VCaP (cell line): ENCODE measurements around the gene PKP4.
"Not testable (repeated sequence)": the region's sequence is repeated elsewhere in the genome, so short reads cannot be mapped to it uniquely, and the experiment has no call there.

Experiments used
- H3K27ac ChIP-seq: fragments of 450-650 bp; 2 replicates; pipeline ENCODE4 v1.5.1; 2017
- CTCF ChIP-seq: fragments of 450-650 bp; conservative IDR thresholded peaks from 2 replicates; pipeline ENCODE4 v1.5.1; 2017; ENCODE audit warnings: mild to moderate bottlenecking, moderate library complexity

Gene PKP4

DNA sequence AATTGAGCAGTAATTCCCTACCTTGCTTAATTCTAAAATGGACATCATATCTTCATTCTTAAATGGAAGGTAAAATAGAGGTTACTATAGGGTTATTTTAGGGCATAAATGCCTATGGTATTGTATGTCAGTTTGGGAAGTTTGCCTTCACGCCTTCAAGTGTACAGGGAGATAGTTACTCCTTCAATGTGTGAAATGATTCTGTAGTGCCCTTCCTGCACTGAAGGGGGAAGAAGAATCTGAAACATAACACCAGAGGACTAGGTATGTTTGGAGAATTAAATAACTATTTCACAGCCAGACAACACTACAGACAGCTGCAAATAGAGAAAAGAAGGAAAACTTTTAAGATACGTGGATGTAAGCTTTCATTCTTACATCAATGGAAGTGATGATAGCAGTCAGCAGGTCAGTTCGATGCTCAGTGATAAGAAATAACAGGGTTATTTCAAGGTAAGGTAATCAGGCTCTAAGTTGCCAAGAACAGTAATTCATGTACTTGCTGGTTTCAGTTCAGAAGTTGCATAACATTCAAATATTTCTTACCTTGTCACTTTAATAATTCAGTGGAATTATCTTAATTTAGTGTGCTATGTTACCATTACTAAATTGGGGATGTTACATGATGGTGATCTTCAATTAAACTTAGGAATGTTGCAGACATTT, 4.0 kb downstream of the PKP4 start:
- no peak overlapping the region for H3K27ac ChIP-seq
- TF ChIP-seq CTCF: no peak

DNA sequence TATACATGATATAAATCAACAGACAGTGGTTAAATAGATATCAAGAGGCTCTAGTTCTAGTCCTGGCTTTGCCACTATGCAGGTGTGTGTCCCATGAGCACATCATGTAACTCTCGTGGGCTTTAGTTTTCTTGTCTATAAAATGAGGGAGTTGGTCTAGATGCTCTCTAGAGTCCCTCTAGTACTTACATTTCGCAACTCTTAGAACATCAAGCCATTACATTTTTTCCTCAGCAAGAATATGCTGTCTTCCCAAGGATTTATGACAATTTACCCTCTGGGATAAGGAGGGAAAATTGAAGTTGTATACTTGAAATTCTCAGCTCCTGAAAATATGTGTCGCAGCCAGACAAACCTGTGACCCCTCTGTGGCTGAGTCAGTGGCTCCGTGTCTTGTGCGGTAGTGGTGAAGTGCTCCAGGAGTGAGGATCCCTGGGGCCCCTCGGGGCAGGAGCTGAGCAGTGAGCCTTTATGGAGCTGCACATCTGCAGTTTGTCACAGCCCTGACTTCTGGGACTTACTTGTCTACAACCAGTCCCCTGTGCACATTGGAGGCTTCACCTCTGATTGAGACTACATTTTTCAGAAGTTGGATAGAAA, 6.8 kb downstream of the PKP4 start:
- TF ChIP-seq CTCF: no peak

DNA sequence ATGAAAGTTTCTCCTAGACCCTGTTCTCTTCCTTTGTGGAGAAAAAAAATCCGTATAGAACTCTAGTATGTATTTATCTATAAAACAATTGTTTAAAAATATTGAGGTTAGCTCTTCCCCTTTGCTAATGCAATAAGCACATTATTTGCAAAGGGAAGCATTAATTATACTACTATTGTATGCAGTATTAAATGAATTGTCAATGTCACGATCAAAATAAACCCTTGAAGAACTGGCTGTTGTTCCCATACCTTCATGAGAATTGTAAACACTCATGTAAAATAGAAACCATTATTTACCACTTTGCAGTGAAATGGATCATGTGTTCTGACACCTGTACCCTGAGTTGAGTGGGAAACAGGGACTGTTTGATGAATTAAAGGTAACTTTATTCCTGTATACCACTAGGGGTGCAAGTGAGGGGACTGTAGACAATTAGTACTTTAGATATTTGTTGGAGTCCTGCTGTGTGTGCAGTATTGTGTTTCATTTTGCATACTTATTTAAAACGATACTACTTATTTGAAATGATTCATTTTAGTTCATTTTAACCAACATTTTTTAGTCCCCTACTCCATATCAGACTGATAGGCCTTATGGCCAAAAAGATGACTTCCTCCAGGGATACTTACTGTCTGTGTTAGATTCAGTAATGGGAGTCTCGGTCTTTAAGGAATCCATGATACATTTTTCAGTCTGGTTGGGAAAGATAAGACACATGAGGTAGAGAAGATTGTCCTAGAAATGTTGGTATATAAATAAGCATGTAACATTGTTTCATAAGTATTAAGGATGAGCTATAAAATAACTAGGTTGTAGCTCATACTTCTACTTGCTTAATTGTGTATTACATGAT, 7.9 kb downstream of the PKP4 start:
- TF ChIP-seq CTCF: peak; percentile 62

More for the DNA sequence above, 6.8 kb downstream of the PKP4 start:
- H3K27ac ChIP-seq: no peak overlapping the region

GRCh38 chr2:158467248-158467647, 10.5 kb downstream of the PKP4 start:
- no peak for TF ChIP-seq CTCF
- no peak overlapping the region for H3K27ac ChIP-seq

More for the DNA sequence above, 7.9 kb downstream of the PKP4 start:
- H3K27ac ChIP-seq: no peak overlapping the region

DNA sequence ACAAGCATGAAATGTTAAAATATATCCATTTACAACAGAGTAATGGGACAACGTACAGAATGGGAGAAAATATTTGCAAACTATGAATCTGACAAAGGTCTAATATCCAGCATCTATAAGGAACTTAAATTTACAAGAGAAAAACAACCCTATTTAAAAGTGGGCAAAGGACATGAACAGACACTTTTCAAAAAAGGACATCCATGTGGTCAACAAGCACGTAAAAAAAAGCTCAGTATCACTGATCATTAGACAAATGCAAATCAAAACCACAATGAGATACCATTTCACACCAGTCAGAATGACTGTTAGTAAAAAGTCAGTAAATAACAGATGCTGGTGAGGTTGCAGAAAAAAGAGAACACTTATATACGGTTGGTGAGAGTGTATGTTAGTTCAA, 16.1 kb downstream of the PKP4 start:
- not testable (repeated sequence) for H3K27ac ChIP-seq

GRCh38 chr2:158473300-158473699, 16.5 kb downstream of the PKP4 start:
- not testable (repeated sequence) for H3K27ac ChIP-seq

- no peak overlapping the region for H3K27ac ChIP-seq
- TF ChIP-seq CTCF: no peak; the same call in 1 of the 2 replicates
Measured at GRCh38 chr2:158473719-158474392, 17.1 kb downstream of the PKP4 start.

DNA sequence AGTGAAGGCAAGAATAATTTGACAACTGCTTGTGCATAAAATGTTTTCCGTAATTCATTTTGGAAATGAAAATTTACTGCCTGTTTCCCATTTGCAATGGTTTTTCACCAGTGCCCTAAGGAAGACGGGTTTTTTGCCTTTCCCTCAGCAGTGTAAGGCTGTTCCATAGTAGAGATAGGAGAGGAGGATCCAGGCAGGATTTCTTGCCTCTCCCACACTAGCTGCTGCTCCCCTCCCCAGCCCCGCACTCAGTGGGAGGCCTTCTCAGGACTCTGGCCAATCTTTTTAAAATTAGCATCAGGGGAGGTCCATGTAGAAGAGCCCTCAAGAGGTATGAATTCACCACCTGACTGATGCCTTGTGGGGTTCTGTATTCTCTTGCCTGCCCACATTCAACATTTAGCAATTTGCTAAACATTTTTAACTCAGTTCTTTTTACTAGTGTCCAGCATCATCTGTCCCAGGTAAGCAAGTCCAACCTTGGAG, 17.8 kb downstream of the PKP4 start:
- not testable (repeated sequence) for H3K27ac ChIP-seq
